ENCODE data around the gene ZFP92. TPM values are rescaled to one million over a fixed set of nuclear protein-coding genes. Genes with fewer than 3 reads are reported as not detected.

The ZFP92 gene
- total and polyA plus RNA-seq, 2 of the 8 experiments (the other 6 are each of a cell fraction or from before 2014, with no cell fraction given), result 0.14 to 0.41 TPM

DNA sequence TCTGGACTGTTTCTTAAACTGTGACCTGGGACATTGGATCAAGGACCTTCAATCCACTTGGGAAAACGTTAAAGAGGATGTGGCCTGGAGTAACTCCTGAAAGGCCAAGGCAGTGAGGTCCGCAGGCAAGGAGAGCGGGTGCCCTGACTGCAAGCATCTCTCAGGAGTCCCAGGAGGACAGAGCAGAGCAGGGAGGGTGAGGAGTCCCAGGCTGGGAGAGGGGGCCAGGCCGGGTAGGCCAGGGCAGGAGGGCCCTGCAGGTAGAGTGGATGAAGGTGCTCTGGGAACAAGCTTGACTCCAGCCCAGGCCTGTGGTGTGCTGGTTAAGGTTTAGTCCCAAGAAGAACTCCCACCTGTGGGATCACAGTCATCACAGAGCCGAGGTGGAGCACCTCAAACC lies 23.9 kb upstream of the ZFP92 start:
- no peak overlapping the region for H3K4ac ChIP-seq (replicated peaks; ENCODE audit: insufficient read length, low read depth, low read length)
- H3K27me3 ChIP-seq (replicated peaks in 1 of 4; ENCODE audit: control insufficient read depth in 3 of 4, extremely low read depth in 1 of 4, insufficient read depth in 3 of 4, low read length in 3 of 4), result no peaks in the 10 kb centered on the region; a peak in 1 of 7 replicates
- no peak overlapping the region for H3K4me3 ChIP-seq (ENCODE audit: extremely low read depth in 1 of 4, insufficient read depth in 2 of 4, low read depth in 3 of 4, low read length in 4 of 4)
- TF ChIP-seq, protein P1, sequence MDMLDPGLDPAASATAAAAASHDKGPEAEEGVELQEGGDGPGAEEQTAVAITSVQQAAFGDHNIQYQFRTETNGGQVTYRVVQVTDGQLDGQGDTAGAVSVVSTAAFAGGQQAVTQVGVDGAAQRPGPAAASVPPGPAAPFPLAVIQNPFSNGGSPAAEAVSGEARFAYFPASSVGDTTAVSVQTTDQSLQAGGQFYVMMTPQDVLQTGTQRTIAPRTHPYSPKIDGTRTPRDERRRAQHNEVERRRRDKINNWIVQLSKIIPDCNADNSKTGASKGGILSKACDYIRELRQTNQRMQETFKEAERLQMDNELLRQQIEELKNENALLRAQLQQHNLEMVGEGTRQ (IDR thresholded peaks at IDR 0.05; ENCODE audit: low read length), result no peak
- TF ChIP-seq TAF7 (optimal IDR thresholded peaks at IDR 0.05; ENCODE audit: borderline replicate concordance, low read depth, low read length) (no peak), CREB1 (IDR thresholded peaks at IDR 0.05) (no peak), SIN3A (conservative IDR thresholded peaks at IDR 0.05 in 1 of 2, IDR thresholded peaks at IDR 0.05 in 1 of 2; ENCODE audit: low read depth in 1 of 2, low read length in 2 of 2) (no peak), SP2 (IDR thresholded peaks at IDR 0.05; ENCODE audit: low read length) (no peak), KDM5A (IDR thresholded peaks at IDR 0.05; ENCODE audit: low read length) (no peak), GTF2F1 (IDR thresholded peaks at IDR 0.05; ENCODE audit: borderline replicate concordance, low read depth, low read length) (no peak), BACH1 (IDR thresholded peaks at IDR 0.05; ENCODE audit: low read length) (no peak), POU5F1 (IDR thresholded peaks at IDR 0.05; ENCODE audit: low read depth, low read length) (no peak), SIX5 (IDR thresholded peaks at IDR 0.05; ENCODE audit: low read depth, low read length) (no peak), RNF2 (IDR thresholded peaks at IDR 0.05; ENCODE audit: borderline replicate concordance, low read depth, low read length, missing control alignments, poor library complexity, severe bottlenecking) (no peak), TEAD4 (IDR thresholded peaks at IDR 0.05; ENCODE audit: low read depth, low read length) (no peak)
- TF ChIP-seq, protein P2, sequence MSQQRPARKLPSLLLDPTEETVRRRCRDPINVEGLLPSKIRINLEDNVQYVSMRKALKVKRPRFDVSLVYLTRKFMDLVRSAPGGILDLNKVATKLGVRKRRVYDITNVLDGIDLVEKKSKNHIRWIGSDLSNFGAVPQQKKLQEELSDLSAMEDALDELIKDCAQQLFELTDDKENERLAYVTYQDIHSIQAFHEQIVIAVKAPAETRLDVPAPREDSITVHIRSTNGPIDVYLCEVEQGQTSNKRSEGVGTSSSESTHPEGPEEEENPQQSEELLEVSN (IDR thresholded peaks at IDR 0.05), result no peak
- no peak overlapping the region for H3K23ac ChIP-seq (ENCODE audit: insufficient read length)
- H3K23me2 ChIP-seq (ENCODE audit: low read depth, low read length), result peaks cover 42% of the 10 kb centered on the region; the same call in 1 of the 2 replicates
- H2BK20ac ChIP-seq (ENCODE audit: low read length), result no peak overlapping the region
- CTCF ChIA-PET (ENCODE audit: partially characterized antibody), result no interaction called here
- no peak overlapping the region for H4K91ac ChIP-seq (replicated peaks; ENCODE audit: insufficient read length, low read length)
- H3K9me3 ChIP-seq (ENCODE audit: insufficient read depth in 2 of 2, low read depth in 1 of 2, low read length in 1 of 2), result peaks cover 5 to 15% of the 10 kb centered on the region in 2 experiments; a peak in 2 of 4 replicates
- POLR2A ChIA-PET (ENCODE audit: partially characterized antibody), result no interaction called here
- no peak overlapping the region for H4K8ac ChIP-seq (ENCODE audit: extremely low read depth, insufficient read depth, low read length)
- H4K5ac ChIP-seq (ENCODE audit: insufficient read length, low read depth, low read length), result no peak overlapping the region
- no peak for FAIRE-seq
- no peak overlapping the region for H2BK12ac ChIP-seq (ENCODE audit: low read depth, low read length)
- no peaks in the 10 kb centered on the region for H3K36me3 ChIP-seq (ENCODE audit: control insufficient read depth in 2 of 4, insufficient read depth in 4 of 4, low read length in 3 of 4)
- WGBS, 2 experiments (ENCODE audit: extremely low coverage in 1 of 2, insufficient coverage in 1 of 2, insufficient read length in 1 of 2, insufficient replicate concordance in 2 of 2, low coverage in 1 of 2, low lambda C conversion rate in 2 of 2, missing lambda C conversion rate in 1 of 2), result 90% methylated on average over 5 of the region's 5 CpGs; no CpG with 5 or more reads in 1 of the 2 experiments
- no peak overlapping the region for H2AFZ ChIP-seq (ENCODE audit: low read length)
- H2BK5ac ChIP-seq (ENCODE audit: low read depth, low read length), result no peak overlapping the region
- no peaks in the 10 kb centered on the region for H3K79me1 ChIP-seq (ENCODE audit: low read depth, low read length)
- H3K27ac ChIP-seq (ENCODE audit: low read depth, low read length), result no peak overlapping the region
- no peak overlapping the region for H3K9ac ChIP-seq (replicated peaks in 1 of 4; ENCODE audit: extremely low read depth in 1 of 4, low read depth in 3 of 4, low read length in 3 of 4)
- H2BK15ac ChIP-seq (ENCODE audit: low read length), result no peak overlapping the region
- no peaks in the 10 kb centered on the region for H3K79me2 ChIP-seq (ENCODE audit: control insufficient read depth in 1 of 2, insufficient read depth in 2 of 2, low read length in 2 of 2)
- DNase-seq (ENCODE audit: low read depth in 1 of 2, low spot score in 2 of 2), result no peak
- no peak overlapping the region for H3K14ac ChIP-seq (ENCODE audit: insufficient read length)
- no peaks in the 10 kb centered on the region for H3K4me1 ChIP-seq (replicated peaks in 1 of 4; ENCODE audit: control insufficient read depth in 3 of 4, insufficient read depth in 4 of 4, low read length in 3 of 4)
- no peak overlapping the region for H2AK5ac ChIP-seq (ENCODE audit: low read depth, low read length)
- no peak overlapping the region for H3K18ac ChIP-seq (ENCODE audit: extremely low read depth, low read length)
- no peak overlapping the region for H3K4me2 ChIP-seq (ENCODE audit: insufficient read depth in 1 of 2, low read depth in 2 of 2, low read length in 2 of 2)
- H3K56ac ChIP-seq (replicated peaks; ENCODE audit: insufficient read length, low read depth, low read length), result no peak overlapping the region
- peaks cover 0 to 2% of the 10 kb centered on the region in 2 experiments for H4K20me1 ChIP-seq (replicated peaks in 1 of 2; ENCODE audit: control insufficient read depth in 1 of 2, insufficient read depth in 2 of 2, low read length in 2 of 2)
- H2BK120ac ChIP-seq (replicated peaks; ENCODE audit: low read depth, low read length), result no peak overlapping the region

Measured in H1 (cell line).